ENCODE measurements around the gene ADAM17.

DNA sequence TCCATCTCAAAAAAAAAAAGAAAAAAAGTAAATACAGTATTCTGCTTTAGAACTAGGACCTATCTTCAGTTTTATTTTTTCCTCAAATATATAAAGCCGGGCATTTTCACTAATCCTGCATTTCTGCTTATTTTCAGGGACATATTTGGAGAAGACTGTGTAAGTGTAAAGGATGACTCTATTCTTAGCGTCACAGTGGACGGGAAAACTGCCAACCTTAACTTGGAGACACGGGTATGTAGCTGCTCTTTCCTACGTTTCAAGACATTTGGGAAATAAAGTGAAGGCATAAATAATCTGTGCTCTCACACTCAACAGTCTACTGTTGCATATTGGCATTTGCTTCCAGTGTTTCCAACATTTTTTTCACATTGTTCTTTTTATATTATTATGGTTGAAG is 84.4 kb downstream of the ADAM17 start:
- TF ChIP-seq, protein P1, sequence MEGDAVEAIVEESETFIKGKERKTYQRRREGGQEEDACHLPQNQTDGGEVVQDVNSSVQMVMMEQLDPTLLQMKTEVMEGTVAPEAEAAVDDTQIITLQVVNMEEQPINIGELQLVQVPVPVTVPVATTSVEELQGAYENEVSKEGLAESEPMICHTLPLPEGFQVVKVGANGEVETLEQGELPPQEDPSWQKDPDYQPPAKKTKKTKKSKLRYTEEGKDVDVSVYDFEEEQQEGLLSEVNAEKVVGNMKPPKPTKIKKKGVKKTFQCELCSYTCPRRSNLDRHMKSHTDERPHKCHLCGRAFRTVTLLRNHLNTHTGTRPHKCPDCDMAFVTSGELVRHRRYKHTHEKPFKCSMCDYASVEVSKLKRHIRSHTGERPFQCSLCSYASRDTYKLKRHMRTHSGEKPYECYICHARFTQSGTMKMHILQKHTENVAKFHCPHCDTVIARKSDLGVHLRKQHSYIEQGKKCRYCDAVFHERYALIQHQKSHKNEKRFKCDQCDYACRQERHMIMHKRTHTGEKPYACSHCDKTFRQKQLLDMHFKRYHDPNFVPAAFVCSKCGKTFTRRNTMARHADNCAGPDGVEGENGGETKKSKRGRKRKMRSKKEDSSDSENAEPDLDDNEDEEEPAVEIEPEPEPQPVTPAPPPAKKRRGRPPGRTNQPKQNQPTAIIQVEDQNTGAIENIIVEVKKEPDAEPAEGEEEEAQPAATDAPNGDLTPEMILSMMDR (IDR thresholded peaks at IDR 0.05 in 8 of 11, conservative IDR thresholded peaks at IDR 0.05 in 3 of 11): no peak
- TF ChIP-seq POLR2A (IDR thresholded peaks at IDR 0.05) (no peak), POLR2AphosphoS5 (IDR thresholded peaks at IDR 0.05) (no peak)

Measured in spleen (tissue), 7 donors.